H1 (cell line): Measurements from ENCODE around the gene JOSD1. TPM values are rescaled to one million over a fixed set of nuclear protein-coding genes. Genes with fewer than 3 reads are reported as not detected.

Experiments used
- CBX8 ChIP-seq: fragments of 300-800, 300-1000 bp; sonication (generic); IDR thresholded peaks from 2 replicates; pipeline ENCODE4 v1.7.1; 2016; ENCODE audit warnings: low read depth, low read length, borderline replicate concordance
- CHD1 ChIP-seq: IDR thresholded peaks from 2 replicates; pipeline ENCODE4 v1.6.1; 2012; ENCODE audit warnings: low read depth, low read length, improper control_type of control experiment
- CTBP2 ChIP-seq: IDR thresholded peaks from 2 replicates; pipeline ENCODE4 v1.7.0; 2011; ENCODE audit warnings: borderline replicate concordance, mild to moderate bottlenecking, moderate library complexity, mixed read lengths, low read length; ENCODE audit not compliant: insufficient read depth, insufficient read length
- JUN ChIP-seq: IDR thresholded peaks from 2 replicates; pipeline ENCODE4 v1.6.1; 2011; ENCODE audit warnings: low read depth, mild to moderate bottlenecking, improper control_type of control experiment, low read length
- RAD21 ChIP-seq, 2 experiments: IDR thresholded peaks in 1 of 2; conservative IDR thresholded peaks in 1 of 2; 2 replicates each; pipeline ENCODE4 v1.6.1; 2011; ENCODE audit warnings: low read depth in 2 of 2, low read length in 2 of 2, improper control_type of control experiment in 1 of 2, inconsistent platforms in 1 of 2, mild to moderate bottlenecking in 1 of 2, moderate library complexity in 1 of 2
- RBBP5 ChIP-seq: IDR thresholded peaks from 2 replicates; pipeline ENCODE4 v1.7.1; 2012; ENCODE audit warnings: low read depth, mild to moderate bottlenecking, inconsistent platforms, low read length, moderate library complexity, borderline replicate concordance
- SIX5 ChIP-seq: IDR thresholded peaks from 2 replicates; pipeline ENCODE4 v1.6.1; 2011; ENCODE audit warnings: mild to moderate bottlenecking, low read depth, low read length
- polyA plus RNA-seq, 7 experiments: library from polyadenylated mRNA; depleted of rRNA in 3 of 7; stranded (reverse) in 5 of 7; unstranded in 2 of 7; fragments of >200 nt in 5 of 7; fragments of 200-250 nt in 2 of 7; gene quantifications; 1 replicate in 5 of 7; 2 replicates in 1 of 7; 4 replicates in 1 of 7; pipeline versions ENCODE4 v1.2.1 to v1.2.3, GENCODE V29; 2011 to 2013; ENCODE audit warnings: missing spikeins in 2 of 7, mixed read lengths in 2 of 7
- total RNA-seq: library from RNA; stranded (reverse); fragmentation: NEBNext Ultra II Directional; extraction: Animal tissue kit (Norgen Biotek cat#: 25700); gene quantifications from 2 replicates; pipeline ENCODE4 v1.2.1, GENCODE V29; 2021

The JOSD1 gene
- total and polyA plus RNA-seq, 2 of the 8 experiments (the other 6 are each of a cell fraction or from before 2014, with no cell fraction given) = 18.4 to 20.2 TPM

- TF ChIP-seq CTBP2 = no peak
- TF ChIP-seq JUN = no peak
- TF ChIP-seq CBX8 = no peak
- TF ChIP-seq RBBP5 = no peak
- TF ChIP-seq SIX5 = no peak
- TF ChIP-seq CHD1 = no peak
- no peak for TF ChIP-seq RAD21 (IDR thresholded peaks at IDR 0.05 in 1 of 2, conservative IDR thresholded peaks at IDR 0.05 in 1 of 2; ENCODE audit: low read depth in 2 of 2, low read length in 2 of 2)
- TF ChIP-seq, all 59 proteins: peak for 0
Measured at GRCh38 chr22:38741576-38741975, 40.8 kb upstream of the JOSD1 start (continued).
